Measurements from ENCODE around the gene MALRD1. TPM values are rescaled to one million over a fixed set of nuclear protein-coding genes. Genes with fewer than 3 reads are reported as not detected.

The MALRD1 gene
- total RNA-seq, 1 experiment from 2014 or later: not detected

DNA sequence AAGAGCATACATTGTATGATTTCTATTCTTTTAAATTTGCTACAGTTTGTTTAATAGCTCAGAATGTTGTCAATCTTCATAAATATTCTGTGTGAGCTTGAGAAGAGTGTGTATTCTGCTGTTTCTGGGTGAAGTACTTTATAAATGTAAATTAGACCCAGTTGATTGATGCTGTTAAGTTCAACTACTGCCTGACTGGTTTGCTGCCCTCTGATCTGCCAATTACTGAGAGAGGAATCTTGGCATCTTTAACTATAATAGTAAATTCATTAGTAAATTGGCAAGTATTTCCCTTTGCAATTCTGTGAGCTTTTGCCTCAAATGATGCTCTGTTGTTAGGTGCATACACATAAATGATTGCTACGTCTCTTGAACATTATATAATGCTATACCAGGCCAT, 512.6 kb downstream of the MALRD1 start:
- Histone ChIP-seq H3K4me3 (no peak overlapping the region), H3K27me3 (no peaks in the 10 kb centered on the region), H3K9me3 (replicated peaks) (no peaks in the 10 kb centered on the region), H3K4me1 (no peaks in the 10 kb centered on the region), H3K27ac (no peak overlapping the region), H3K36me3 (no peaks in the 10 kb centered on the region)
- no peak for DNase-seq

DNA sequence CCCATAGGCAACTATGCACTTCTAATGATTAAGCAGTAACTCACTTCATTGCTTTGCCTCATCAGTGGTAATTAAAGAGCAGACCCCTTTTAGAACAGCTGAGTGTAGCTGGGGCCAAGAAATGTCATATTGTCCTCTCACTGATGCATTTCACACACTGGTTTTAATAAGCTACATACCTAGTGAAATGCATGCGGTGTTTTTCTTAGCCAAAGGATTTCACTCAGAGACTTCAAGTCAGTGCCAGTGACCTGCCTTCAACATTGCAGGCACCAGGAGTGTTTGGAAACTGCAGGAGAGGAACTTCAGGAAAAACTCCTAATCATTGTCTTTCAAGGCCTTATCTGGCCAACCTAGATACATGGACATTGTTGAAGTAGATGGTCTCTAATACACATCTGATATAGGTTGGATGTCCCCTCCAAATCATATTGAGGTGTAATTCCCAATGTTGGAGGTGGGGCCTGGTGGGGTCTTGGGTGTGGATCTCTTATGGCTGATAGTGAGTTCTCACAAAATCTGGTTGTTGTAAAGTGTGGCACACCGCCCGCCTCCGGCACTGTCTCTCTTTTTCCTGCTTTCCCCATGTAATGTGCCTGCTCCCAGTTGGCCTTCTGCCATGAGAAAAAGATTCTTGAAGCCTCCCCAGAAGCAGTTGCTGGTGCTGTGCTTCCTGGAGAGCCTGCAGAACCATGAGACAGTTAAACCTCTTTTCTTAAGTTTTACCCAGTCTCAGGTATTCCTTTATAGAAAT, 515.0 kb downstream of the MALRD1 start:
- Histone ChIP-seq H3K27ac (no peak overlapping the region), H3K4me1 (no peaks in the 10 kb centered on the region), H3K27me3 (no peaks in the 10 kb centered on the region), H3K4me3 (no peak overlapping the region), H3K36me3 (no peaks in the 10 kb centered on the region), H3K9me3 (replicated peaks) (no peaks in the 10 kb centered on the region)
- no peak for DNase-seq

DNA sequence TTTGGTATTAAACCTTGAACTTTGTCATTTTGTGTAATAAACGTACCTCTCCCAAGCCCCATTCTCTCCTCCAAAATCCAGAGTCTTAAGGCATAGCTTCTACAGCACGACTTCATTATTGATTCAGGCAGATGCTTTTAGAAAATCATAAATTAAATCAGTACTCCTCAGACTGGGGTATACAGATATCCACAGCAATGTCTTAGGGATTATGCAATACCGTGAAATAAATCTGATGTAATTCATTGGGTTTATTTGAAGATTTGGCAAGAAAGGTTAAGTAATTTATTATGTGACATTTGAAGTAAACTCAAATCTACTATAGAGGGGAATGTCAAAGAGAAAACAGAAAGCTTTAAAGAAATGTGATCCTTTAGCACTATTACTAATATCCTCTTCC, 521.5 kb downstream of the MALRD1 start:
- no peaks in the 10 kb centered on the region for H3K4me1 ChIP-seq
- no peak overlapping the region for H3K27ac ChIP-seq
- DNase-seq: no peak
- H3K36me3 ChIP-seq: no peaks in the 10 kb centered on the region
- H3K27me3 ChIP-seq: no peaks in the 10 kb centered on the region; the same call in 1 of the 2 replicates
- no peak overlapping the region for H3K4me3 ChIP-seq
- H3K9me3 ChIP-seq (replicated peaks): no peaks in the 10 kb centered on the region

DNA sequence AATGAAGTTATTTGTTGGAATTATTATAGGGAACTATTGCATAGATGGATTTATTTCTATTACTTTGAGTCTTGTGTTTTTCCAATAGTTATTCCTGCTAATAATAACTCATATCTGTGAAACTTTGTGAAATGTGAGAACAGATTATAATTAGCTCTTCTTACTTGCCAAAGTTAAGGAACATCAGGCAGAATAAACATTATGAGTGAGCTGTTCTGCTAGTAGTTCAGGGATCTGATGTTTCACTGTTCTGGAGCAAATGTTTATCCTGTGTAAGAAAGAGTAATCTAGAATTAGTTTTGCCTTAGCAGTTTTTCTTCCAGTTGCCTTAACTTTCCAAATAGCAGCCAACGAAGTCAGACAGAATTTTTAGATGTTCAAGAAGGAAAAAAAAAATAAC, 522.4 kb downstream of the MALRD1 start:
- H3K36me3 ChIP-seq: no peaks in the 10 kb centered on the region
- H3K27ac ChIP-seq: no peak overlapping the region
- no peaks in the 10 kb centered on the region for H3K4me1 ChIP-seq
- DNase-seq: no peak
- H3K4me3 ChIP-seq: no peak overlapping the region
- no peaks in the 10 kb centered on the region; the same call in 1 of the 2 replicates for H3K27me3 ChIP-seq
- H3K9me3 ChIP-seq (replicated peaks): no peaks in the 10 kb centered on the region

DNA sequence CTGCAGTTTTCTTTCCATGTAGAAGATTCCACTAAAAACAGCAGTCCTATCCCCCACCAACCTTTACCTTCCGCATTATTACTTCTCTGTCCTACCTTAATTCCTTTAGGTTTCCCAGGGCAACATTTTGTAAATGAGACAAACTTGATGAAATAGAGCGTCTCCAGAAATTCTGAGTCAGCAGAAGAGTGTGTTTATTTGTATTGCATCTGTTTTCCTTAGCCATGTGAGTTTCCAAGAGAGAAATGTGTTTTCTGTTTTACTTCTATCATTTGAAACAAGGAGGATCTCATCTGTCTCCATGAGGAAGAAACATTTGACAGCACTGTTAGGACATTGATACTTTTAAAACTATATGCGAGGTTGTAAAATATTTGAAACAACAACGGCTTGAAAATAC, 523.5 kb downstream of the MALRD1 start:
- Histone ChIP-seq H3K4me3 (no peak overlapping the region), H3K27me3 (no peaks in the 10 kb centered on the region; the same call in 1 of the 2 replicates), H3K36me3 (no peaks in the 10 kb centered on the region)

DNA sequence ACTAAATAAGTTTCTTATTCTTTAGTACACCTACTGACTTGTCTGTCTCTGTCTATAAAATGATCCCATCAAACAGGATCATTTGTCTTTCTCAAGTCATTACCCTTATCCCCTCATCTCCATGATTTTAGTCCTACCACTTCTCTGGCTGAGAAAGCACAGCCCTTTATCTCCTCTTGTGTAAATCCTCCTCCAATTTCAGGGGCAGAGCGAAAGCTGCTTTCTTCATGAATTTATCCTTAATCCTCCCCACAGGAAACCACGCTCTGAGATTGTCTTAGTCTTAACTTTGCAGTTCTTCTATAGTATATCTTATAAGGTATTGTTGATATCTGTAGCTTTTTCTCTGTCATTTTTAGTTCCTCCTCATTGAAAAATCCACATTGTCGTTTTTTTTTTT, 528.0 kb downstream of the MALRD1 start:
- no peaks in the 10 kb centered on the region for H3K36me3 ChIP-seq
- no peaks in the 10 kb centered on the region for H3K4me1 ChIP-seq
- H3K27me3 ChIP-seq: no peaks in the 10 kb centered on the region
- no peak overlapping the region for H3K27ac ChIP-seq
- no peak for DNase-seq
- H3K9me3 ChIP-seq (replicated peaks): no peaks in the 10 kb centered on the region
- H3K4me3 ChIP-seq: no peak overlapping the region

More for the DNA sequence above, 523.5 kb downstream of the MALRD1 start:
- Histone ChIP-seq H3K4me1 (no peaks in the 10 kb centered on the region), H3K27ac (no peak overlapping the region), H3K9me3 (replicated peaks) (no peaks in the 10 kb centered on the region)
- no peak for DNase-seq

DNA sequence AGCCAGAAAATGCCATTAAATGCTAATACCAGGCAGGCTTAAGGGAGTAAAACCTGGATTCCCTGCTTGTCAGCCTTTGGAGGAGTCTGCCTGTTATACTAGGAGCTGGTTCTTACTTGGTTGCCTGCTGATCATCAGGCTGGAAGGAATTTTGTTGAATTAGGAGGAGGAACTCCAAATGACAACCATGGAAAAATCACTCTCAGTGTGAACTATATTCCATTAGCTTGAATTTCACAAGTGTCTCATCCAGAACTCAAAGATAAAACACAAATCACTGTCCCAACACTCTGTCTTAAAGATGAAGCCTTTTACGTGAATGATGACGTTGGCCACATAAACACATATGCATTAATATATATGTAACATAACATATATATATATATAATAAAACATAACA, 528.8 kb downstream of the MALRD1 start:
- Histone ChIP-seq H3K27me3 (no peaks in the 10 kb centered on the region), H3K36me3 (no peaks in the 10 kb centered on the region), H3K4me1 (no peaks in the 10 kb centered on the region), H3K9me3 (replicated peaks) (no peaks in the 10 kb centered on the region), H3K4me3 (no peak overlapping the region), H3K27ac (no peak overlapping the region)
- no peak for DNase-seq

DNA sequence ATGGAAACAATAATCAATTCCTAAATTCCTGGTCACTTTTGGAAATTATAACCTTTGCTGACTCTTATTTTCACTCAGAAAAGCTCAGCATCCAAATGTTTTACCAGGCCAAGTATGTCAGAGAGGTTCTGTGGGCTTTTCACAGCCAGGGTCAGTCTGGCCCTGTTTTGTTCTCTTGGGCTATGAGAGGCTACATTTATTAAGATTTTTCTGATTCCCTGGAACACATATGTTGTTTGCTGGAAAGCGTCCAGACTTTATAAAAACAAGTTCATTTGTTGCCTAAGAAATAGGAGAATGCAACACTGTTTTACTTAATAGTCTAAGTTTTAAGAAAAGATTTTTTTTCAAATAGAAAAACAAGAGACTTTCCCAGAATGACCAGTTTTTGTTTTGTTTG, 529.2 kb downstream of the MALRD1 start:
- Histone ChIP-seq H3K36me3 (no peaks in the 10 kb centered on the region), H3K9me3 (replicated peaks) (no peaks in the 10 kb centered on the region), H3K4me3 (no peak overlapping the region), H3K27ac (no peak overlapping the region), H3K4me1 (no peaks in the 10 kb centered on the region), H3K27me3 (no peaks in the 10 kb centered on the region)
- no peak for DNase-seq

DNA sequence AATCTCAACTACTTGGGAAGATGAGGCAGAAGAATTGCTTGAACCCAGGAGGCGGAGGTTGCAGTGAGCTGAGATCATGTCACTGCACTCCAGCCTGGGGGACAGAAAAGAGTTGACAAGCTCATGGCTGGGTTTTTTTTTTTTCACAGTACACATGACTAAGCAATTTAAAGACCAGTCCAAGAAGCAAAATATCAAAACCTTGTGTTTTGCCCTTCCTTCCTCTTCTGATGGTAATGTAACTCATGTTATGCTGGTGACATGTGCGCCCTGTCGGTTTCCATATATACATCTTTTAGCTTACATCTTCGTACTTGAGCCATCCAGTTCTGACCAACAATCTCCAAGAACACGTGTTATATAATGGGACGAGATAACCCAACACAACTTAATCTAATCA, 530.0 kb downstream of the MALRD1 start:
- DNase-seq: no peak
- no peaks in the 10 kb centered on the region for H3K9me3 ChIP-seq (replicated peaks)
- no peak overlapping the region for H3K4me3 ChIP-seq
- H3K27ac ChIP-seq: no peak overlapping the region
- H3K4me1 ChIP-seq: no peaks in the 10 kb centered on the region
- H3K27me3 ChIP-seq: no peaks in the 10 kb centered on the region
- H3K36me3 ChIP-seq: no peaks in the 10 kb centered on the region

DNA sequence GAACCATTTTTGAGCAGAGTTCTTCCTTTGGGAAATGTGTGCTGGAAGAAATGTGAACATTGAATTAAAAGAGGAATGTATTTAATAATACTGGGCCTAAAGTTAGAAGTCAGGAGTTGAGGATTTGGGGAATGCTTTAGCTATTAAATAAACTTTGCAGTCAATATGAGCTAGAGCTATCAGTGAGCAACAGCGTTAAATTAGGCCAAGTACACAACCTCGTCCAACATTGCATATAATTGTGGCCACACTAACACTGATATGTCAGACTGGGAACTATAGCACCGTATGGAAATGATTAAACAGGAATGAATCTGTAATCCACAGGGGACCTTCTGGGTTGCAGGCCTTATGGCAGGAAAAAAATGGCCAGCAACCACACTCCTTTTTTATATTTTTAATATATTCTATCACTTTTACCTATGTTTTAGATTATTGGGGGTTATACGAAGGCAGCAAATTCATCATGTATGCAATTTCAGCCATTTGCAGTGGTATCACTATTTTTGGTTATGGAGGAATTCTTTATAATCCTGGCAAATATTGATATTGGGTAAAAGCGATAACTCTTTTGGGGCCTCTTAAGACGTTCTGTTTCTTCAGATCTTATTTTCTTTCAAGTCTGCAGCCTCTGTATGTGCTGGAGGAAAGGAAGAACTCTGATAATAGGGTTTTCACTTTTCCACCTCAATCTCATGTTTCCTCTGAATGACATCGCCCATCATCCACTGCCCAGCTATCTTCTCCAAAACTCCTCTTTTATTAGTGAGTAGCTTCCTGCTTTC, 531.4 kb downstream of the MALRD1 start:
- Histone ChIP-seq H3K36me3 (no peaks in the 10 kb centered on the region), H3K27me3 (no peaks in the 10 kb centered on the region), H3K4me3 (no peak overlapping the region), H3K27ac (no peak overlapping the region), H3K9me3 (replicated peaks) (no peaks in the 10 kb centered on the region), H3K4me1 (no peaks in the 10 kb centered on the region)
- DNase-seq: no peak

DNA sequence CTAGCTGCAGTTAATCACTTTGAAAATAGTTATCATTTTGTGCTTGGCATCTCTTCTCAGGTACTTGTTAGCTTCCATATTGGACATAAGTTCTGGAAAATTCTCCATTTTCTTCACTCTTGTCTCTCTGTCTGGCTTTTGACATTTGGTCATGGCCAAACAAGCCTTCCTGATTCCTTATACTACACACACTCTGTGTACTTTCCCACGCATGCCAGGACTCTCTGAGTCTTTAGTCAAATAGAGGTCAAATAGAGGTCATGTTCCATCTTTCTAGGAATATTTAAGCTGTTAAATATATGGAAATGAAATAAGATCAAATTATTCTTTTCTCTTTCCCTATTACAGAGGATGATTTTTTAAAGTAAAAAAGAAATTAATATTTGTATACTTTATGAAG, 532.1 kb downstream of the MALRD1 start:
- H3K4me1 ChIP-seq: no peaks in the 10 kb centered on the region
- DNase-seq: no peak
- no peaks in the 10 kb centered on the region for H3K36me3 ChIP-seq
- H3K9me3 ChIP-seq (replicated peaks): no peaks in the 10 kb centered on the region
- no peaks in the 10 kb centered on the region for H3K27me3 ChIP-seq
- no peak overlapping the region for H3K4me3 ChIP-seq
- no peak overlapping the region for H3K27ac ChIP-seq

DNA sequence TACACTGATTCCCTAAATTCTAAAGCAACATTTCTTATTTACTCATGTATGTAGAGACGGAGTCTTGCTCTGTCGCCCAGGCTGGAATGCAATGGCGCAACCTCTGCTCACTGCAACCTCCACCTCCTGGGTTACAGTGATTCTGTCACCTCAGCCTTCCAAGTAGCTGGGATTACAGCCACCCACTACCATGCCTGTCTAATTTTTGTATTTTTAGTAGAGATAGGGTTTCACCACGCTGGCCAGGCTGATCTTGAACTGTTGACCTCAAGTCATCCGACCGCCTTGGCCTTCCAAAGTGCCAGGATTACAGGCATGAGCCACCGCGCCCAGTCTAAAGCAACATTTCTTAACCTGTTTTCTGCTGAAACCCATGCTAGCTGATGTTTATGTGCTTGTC, 540.0 kb downstream of the MALRD1 start:
- Histone ChIP-seq H3K4me1 (no peaks in the 10 kb centered on the region), H3K4me3 (no peak overlapping the region), H3K9me3 (replicated peaks) (no peaks in the 10 kb centered on the region), H3K36me3 (no peaks in the 10 kb centered on the region), H3K27me3 (no peaks in the 10 kb centered on the region), H3K27ac (no peak overlapping the region)
- DNase-seq: no peak

DNA sequence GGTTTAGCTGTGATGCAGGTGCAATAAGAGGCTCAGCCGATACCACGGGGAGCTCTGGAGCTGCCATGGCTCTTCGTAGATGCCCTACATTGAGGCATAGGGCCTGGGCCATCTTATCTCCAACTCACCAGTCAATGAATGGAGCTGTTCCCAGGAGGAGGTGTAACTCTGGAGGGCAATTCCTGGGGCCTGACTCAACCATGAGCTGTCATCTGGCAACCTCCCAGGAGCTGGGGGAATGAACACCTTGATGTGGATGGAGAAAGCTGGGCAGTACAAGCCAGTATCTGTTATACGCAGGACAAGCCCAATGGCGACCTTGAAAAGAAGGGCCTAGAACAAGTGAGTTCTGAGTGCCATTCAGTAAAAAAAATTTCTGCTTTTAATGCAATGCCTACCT, 543.7 kb downstream of the MALRD1 start:
- H3K27ac ChIP-seq: no peak overlapping the region
- no peaks in the 10 kb centered on the region for H3K9me3 ChIP-seq (replicated peaks)
- DNase-seq: no peak

DNA sequence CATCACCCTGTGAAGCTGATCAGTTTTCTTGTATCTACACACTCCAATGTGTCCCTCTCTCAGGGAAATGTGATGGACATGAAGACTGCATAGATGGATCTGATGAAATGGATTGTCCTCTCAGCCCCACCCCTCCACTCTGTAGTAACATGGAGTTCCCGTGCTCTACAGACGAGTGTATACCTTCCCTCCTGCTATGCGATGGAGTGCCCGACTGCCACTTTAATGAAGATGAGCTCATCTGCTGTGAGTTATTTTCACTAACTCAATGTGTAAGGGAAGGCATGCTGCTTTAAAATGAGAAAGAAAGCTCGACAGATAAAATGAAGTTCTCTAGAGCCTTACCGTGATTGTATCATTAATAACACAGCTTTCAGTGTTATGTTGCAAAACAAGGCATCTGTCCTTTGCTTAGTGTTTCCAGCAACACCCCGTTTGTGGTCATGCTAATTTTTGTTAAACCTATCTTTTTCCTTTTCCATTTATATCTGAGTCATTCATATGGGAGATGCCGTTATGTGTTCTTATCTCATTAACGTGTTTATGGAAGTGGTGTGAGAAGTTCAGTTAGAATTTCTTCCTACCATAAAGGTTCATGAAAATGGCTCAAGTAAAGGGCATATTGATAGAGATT, 546.7 kb downstream of the MALRD1 start:
- H3K36me3 ChIP-seq: no peaks in the 10 kb centered on the region
- no peak for DNase-seq
- H3K27me3 ChIP-seq: no peaks in the 10 kb centered on the region
- no peaks in the 10 kb centered on the region for H3K9me3 ChIP-seq (replicated peaks)
- no peaks in the 10 kb centered on the region for H3K4me1 ChIP-seq
- H3K27ac ChIP-seq: no peak overlapping the region
- H3K4me3 ChIP-seq: no peak overlapping the region

More for the DNA sequence above, 543.7 kb downstream of the MALRD1 start:
- H3K27me3 ChIP-seq: no peaks in the 10 kb centered on the region
- no peak overlapping the region for H3K4me3 ChIP-seq
- no peaks in the 10 kb centered on the region for H3K36me3 ChIP-seq
- H3K4me1 ChIP-seq: no peaks in the 10 kb centered on the region

DNA sequence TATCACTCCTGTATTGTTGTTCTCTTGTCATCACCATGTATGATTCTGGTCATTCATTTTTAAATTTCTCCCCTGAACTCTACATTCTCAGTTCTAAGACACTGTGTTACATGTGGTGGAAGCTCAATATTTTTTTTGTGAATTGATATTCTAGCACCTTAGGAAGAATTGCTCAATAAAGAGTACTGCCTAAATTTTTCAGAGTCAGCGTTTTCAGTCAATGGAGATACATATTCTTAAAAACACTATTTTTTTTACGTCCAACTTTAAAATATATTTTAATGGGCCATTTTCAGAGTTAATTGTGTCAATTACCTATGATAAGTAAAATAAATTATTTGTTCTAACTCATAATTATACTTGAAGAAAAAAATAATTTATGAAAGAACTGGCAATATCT, 557.2 kb downstream of the MALRD1 start:
- H3K36me3 ChIP-seq: no peaks in the 10 kb centered on the region
- H3K27me3 ChIP-seq: no peaks in the 10 kb centered on the region
- DNase-seq: no peak
- no peaks in the 10 kb centered on the region for H3K4me1 ChIP-seq
- H3K4me3 ChIP-seq: no peak overlapping the region
- no peaks in the 10 kb centered on the region for H3K9me3 ChIP-seq (replicated peaks)
- no peak overlapping the region for H3K27ac ChIP-seq
